Activated CD8-positive, alpha-beta T cell treated with anti-CD3 and anti-CD28 coated beads for 36 hours (primary cell): ENCODE data around the gene SPDYE16. TPM values are rescaled to one million over a fixed set of nuclear protein-coding genes. Genes with fewer than 3 reads are reported as not detected.
"Not testable (repeated sequence)": the region's sequence is repeated elsewhere in the genome, so short reads cannot be mapped to it uniquely, and the experiment has no call there.

Experiments used
- ATAC-seq: fragments of 200-7000 bp; cut with Tn5 transposase; one replicate; pipeline ENCODE4 v1.10.0; 2021; ENCODE audit warnings: mild to moderate bottlenecking, moderate library complexity
- CTCF ChIA-PET: fragments of 350-600 bp; sonication (Branson Sonifier 250); formaldehyde crosslinking; loops from one replicate; lab custom pipeline; 2021; ENCODE audit warnings: antibody characterized with exemption; lab: Charles Lee
- POLR2A ChIA-PET: fragments of 350-600 bp; sonication (Branson Sonifier 250); formaldehyde crosslinking; loops from one replicate; lab custom pipeline; 2021; ENCODE audit warnings: antibody characterized with exemption; lab: Charles Lee
- DNase-seq: peaks from one replicate; pipeline ENCODE4 v3.0.0-alpha.2; 2020
- H3K27ac Mint-ChIP-seq: one replicate; pipeline ENCODE4 v1.8.0; 2021; ENCODE audit warnings: mild to moderate bottlenecking, mixed read lengths
- H3K27me3 Mint-ChIP-seq: one replicate; pipeline ENCODE4 v1.8.0; 2021; ENCODE audit warnings: mixed read lengths
- H3K36me3 Mint-ChIP-seq: one replicate; pipeline ENCODE4 v1.8.0; 2021; ENCODE audit warnings: low read depth, mixed read lengths
- H3K4me1 Mint-ChIP-seq: one replicate; pipeline ENCODE4 v1.8.0; 2021; ENCODE audit warnings: low read depth, mixed read lengths
- H3K4me3 Mint-ChIP-seq: one replicate; pipeline ENCODE4 v1.8.0; 2021; ENCODE audit warnings: mild to moderate bottlenecking, moderate library complexity, mixed read lengths
- H3K9me3 Mint-ChIP-seq: one replicate; pipeline ENCODE4 v1.8.0; 2021; ENCODE audit warnings: mixed read lengths
- intact Hi-C: fragments of 100-400 bp; cut with micrococcal nuclease; formaldehyde crosslinking; loops from one replicate; pipeline ENCODE4 v1.10.0; 2022
- total RNA-seq, 2 experiments: library from RNA; stranded (reverse); gene quantifications; one replicate each; pipeline ENCODE4 v1.2.3, GENCODE V29; 2021
- TF ChIP-seq, protein P1 (sequence below): fragments of 200-600 bp; IDR thresholded peaks from one replicate; pipeline ENCODE4 v1.8.0; 2022; ENCODE audit warnings: antibody characterized with exemption, mild to moderate bottlenecking

Gene SPDYE16
- total RNA-seq, 2 experiments from 2014 or later: 0.20 to 0.23 TPM

DNA sequence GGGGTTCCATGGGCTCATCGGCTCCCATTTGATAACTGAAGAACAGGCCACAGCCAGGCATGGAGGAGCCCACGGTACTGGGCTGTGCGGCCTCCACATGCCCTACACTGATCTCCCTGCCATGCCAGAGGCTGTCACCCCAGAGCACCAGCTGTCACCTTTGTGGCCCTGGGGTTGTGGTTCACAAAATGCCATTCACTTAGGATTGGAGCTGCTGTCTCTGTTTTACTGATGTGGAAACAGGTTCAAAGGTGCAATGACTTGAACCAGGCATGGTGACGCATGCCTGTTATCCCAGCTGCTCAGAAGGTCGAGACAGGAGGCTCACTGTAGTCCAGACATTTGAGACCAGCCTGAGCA, 37.0 kb downstream of the SPDYE16 start:
- Mint-ChIP-seq H3K36me3 (peaks cover 5% of the 10 kb centered on the region), H3K27me3 (no peaks in the 10 kb centered on the region), H3K4me1 (no peaks in the 10 kb centered on the region), H3K27ac (no peak overlapping the region), H3K9me3 (no peaks in the 10 kb centered on the region), H3K4me3 (no peak overlapping the region)
- ATAC-seq (no peak), DNase-seq (no peak)
- intact Hi-C loops: no loop called here
- ChIA-PET POLR2A (no interaction called here), CTCF (no interaction called here)
- TF ChIP-seq, protein P1, sequence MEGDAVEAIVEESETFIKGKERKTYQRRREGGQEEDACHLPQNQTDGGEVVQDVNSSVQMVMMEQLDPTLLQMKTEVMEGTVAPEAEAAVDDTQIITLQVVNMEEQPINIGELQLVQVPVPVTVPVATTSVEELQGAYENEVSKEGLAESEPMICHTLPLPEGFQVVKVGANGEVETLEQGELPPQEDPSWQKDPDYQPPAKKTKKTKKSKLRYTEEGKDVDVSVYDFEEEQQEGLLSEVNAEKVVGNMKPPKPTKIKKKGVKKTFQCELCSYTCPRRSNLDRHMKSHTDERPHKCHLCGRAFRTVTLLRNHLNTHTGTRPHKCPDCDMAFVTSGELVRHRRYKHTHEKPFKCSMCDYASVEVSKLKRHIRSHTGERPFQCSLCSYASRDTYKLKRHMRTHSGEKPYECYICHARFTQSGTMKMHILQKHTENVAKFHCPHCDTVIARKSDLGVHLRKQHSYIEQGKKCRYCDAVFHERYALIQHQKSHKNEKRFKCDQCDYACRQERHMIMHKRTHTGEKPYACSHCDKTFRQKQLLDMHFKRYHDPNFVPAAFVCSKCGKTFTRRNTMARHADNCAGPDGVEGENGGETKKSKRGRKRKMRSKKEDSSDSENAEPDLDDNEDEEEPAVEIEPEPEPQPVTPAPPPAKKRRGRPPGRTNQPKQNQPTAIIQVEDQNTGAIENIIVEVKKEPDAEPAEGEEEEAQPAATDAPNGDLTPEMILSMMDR: no peak

- CTCF ChIA-PET: no interaction called here
- DNase-seq (no peak), ATAC-seq (no peak)
- POLR2A ChIA-PET: no interaction called here
- Mint-ChIP-seq H3K4me1 (no peaks in the 10 kb centered on the region), H3K4me3 (no peak overlapping the region), H3K9me3 (no peaks in the 10 kb centered on the region), H3K36me3 (peaks cover 5% of the 10 kb centered on the region), H3K27ac (no peak overlapping the region), H3K27me3 (no peaks in the 10 kb centered on the region)
- intact Hi-C loops: no loop called here
- TF ChIP-seq, protein P1: no peak
Measured at GRCh38 chr7:76505168-76506080, 37.7 kb downstream of the SPDYE16 start.

DNA sequence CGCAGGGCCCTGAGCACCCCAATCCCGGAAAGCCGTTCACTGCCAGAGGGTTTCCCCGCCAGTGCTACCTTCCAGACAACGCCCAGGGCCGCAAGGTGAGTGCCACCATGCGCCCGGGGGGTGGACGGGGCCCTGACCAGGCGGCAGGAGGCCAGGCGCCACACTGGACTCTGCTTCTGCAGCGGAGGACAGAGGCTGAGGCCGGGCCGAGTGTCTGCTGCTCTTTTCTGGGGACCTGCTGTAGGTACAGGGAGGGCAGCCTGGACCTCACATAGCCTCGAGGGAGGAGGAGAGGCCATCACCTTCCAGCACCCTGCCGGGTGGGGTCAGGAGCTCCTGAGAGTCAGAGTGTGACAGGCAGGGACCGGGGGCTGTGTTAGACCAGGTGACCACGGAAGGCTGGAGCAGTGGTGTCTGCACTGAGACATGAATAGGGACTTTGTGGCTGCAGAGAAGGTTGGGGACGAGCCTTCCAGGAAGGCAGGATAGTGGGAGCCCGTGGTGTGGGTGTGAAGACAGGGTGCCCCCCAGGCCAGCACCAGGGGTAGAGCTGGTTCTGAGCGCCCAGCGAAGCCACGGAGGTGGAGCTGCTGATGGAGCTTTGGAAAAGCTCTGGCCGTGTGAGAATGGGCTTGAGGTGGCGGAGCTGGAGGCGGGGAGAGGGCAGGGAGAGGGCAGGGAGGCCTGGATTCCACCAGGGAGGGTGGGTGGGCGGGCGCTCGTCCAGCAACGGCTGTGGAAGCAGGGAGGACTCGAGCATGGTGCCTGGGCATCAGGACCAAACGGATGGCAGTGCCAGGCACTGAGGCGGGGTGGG, 38.5 kb downstream of the SPDYE16 start:
- H3K9me3 Mint-ChIP-seq, ATAC-seq, H3K4me1 Mint-ChIP-seq, H3K27me3 Mint-ChIP-seq, intact Hi-C loops, CTCF ChIA-PET, POLR2A ChIA-PET, H3K27ac Mint-ChIP-seq, DNase-seq, H3K36me3 Mint-ChIP-seq, H3K4me3 Mint-ChIP-seq: not testable (repeated sequence)

GRCh38 chr7:76503244-76503643, 39.9 kb downstream of the SPDYE16 start:
- H3K4me3 Mint-ChIP-seq, CTCF ChIA-PET, H3K4me1 Mint-ChIP-seq, ATAC-seq, intact Hi-C loops, H3K27ac Mint-ChIP-seq, DNase-seq, H3K27me3 Mint-ChIP-seq, POLR2A ChIA-PET, H3K36me3 Mint-ChIP-seq, H3K9me3 Mint-ChIP-seq: not testable (repeated sequence)

- intact Hi-C loops, H3K4me1 Mint-ChIP-seq, POLR2A ChIA-PET, H3K9me3 Mint-ChIP-seq, ATAC-seq, H3K27me3 Mint-ChIP-seq, H3K27ac Mint-ChIP-seq, H3K4me3 Mint-ChIP-seq, DNase-seq, H3K36me3 Mint-ChIP-seq, CTCF ChIA-PET: not testable (repeated sequence)
Measured at GRCh38 chr7:76502836-76503235, 40.3 kb downstream of the SPDYE16 start.

GRCh38 chr7:76502224-76502623, 40.9 kb downstream of the SPDYE16 start:
- intact Hi-C loops, H3K27me3 Mint-ChIP-seq, CTCF ChIA-PET, H3K4me1 Mint-ChIP-seq, ATAC-seq, POLR2A ChIA-PET, H3K9me3 Mint-ChIP-seq, H3K4me3 Mint-ChIP-seq, DNase-seq, H3K36me3 Mint-ChIP-seq, H3K27ac Mint-ChIP-seq: not testable (repeated sequence)

DNA sequence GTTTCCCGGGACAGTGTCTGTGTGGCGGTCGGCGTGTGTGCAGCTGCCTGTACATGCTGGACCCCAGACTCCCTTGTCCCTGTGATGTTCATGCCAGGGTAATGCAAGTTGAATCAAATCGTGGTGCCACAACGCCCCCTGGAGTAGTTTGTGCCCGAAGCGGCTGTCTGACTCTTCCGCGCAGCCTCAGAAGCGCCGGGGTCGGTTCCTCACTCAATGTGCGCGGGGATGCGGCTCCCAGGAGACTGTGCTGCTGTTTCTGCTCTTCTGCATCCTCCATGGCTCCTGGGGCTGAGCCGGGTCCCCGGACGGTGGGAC, 43.2 kb downstream of the SPDYE16 start:
- intact Hi-C loops, POLR2A ChIA-PET, H3K36me3 Mint-ChIP-seq, H3K27ac Mint-ChIP-seq, H3K4me3 Mint-ChIP-seq, H3K9me3 Mint-ChIP-seq, H3K27me3 Mint-ChIP-seq, H3K4me1 Mint-ChIP-seq: not testable (repeated sequence)
- DNase-seq (peak; percentile 19), ATAC-seq (peak; percentile 82)
- CTCF ChIA-PET: interaction anchor here (0.7 kb wide), 1 partner anchor 181 kb away, joined by 3 read pairs; no protein-coding TSS in a partner anchor

DNA sequence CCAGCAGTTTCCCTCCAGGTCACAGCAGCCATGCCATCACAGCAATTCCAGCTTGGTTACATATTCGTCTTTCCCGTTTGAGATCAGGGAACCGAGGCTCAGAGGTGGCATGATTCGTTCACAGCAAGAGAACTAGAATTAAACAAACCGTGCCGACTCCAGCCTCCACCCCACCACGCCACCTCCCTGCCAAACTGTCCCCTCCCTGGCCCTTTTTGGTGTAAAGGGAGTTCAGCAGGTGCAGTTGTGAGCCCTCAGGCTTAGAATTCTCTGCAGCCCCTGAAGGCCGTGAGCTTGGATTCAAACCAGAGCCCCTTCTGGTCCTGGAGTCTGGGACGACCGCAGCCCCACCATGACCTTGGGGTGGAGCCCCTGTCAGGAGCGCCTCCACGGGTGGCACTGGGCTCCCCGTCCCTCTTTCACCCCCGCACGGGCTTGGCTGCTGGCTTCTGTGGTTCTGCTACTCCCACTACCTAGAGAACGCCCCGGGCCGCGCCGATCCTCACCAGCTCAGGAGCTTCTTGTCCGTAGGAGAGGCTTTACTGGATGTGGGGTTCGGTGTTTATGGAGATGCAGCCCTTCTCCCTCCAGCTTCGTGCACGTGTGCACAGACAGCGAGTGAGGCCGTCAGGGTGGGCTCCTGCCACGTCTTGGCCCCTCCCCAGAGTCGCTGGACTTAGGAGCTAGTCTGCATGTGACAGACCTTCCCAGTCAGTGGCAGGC, 43.7 kb downstream of the SPDYE16 start:
- H3K27me3 Mint-ChIP-seq, H3K9me3 Mint-ChIP-seq, H3K4me3 Mint-ChIP-seq, intact Hi-C loops, H3K36me3 Mint-ChIP-seq, POLR2A ChIA-PET, H3K4me1 Mint-ChIP-seq, H3K27ac Mint-ChIP-seq: not testable (repeated sequence)
- ATAC-seq (peak; percentile 54), DNase-seq (peak; percentile 33)
- CTCF ChIA-PET: interaction anchor here (0.7 kb wide), 1 partner anchor 181 kb away, joined by 3 read pairs; no protein-coding TSS in a partner anchor

DNA sequence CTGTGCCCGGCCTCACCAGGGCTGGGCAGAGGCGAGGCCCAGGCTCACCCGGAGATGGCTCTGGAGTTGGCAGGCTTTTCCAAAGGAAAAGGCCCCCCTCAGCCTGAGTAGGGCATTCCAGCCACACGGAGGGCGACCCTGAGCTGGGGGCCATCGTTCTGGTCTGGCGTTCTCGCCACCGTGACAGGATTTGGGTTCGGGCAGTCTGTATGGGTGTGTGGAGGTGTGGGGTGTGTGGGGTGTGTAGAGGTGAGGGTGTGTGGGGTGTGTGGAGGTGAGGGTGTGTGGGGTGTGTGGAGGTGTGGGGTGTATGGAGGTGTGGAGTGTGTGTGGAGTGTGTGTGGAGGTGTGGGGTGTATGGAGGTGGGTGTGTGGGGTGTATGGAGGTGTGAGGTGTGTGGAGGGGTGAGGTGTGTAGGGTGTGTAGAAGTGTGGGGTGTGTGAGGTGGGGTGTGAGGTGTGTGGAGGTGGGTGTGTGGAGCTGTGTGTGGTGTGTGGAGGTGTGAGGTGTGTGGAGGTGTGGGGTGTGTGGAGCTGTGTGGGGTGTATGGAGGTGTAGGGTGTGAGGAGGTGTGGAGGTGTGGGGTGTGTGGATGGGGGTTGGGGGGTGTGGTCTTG, 44.4 kb downstream of the SPDYE16 start:
- CTCF ChIA-PET, H3K4me3 Mint-ChIP-seq, H3K27ac Mint-ChIP-seq, POLR2A ChIA-PET, H3K27me3 Mint-ChIP-seq, H3K4me1 Mint-ChIP-seq, H3K36me3 Mint-ChIP-seq, intact Hi-C loops, H3K9me3 Mint-ChIP-seq, DNase-seq, ATAC-seq: not testable (repeated sequence)
